RPMI8226 (cell line): ENCODE measurements around the gene LYPD5.
"Not testable (repeated sequence)": the region's sequence is repeated elsewhere in the genome, so short reads cannot be mapped to it uniquely, and the experiment has no call there.

ENCODE experiments used
- DNase-seq: peaks from one replicate; pipeline ENCODE4 v3.0.0-alpha.2; 2015

The LYPD5 gene, protein sequence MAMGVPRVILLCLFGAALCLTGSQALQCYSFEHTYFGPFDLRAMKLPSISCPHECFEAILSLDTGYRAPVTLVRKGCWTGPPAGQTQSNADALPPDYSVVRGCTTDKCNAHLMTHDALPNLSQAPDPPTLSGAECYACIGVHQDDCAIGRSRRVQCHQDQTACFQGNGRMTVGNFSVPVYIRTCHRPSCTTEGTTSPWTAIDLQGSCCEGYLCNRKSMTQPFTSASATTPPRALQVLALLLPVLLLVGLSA

DNA sequence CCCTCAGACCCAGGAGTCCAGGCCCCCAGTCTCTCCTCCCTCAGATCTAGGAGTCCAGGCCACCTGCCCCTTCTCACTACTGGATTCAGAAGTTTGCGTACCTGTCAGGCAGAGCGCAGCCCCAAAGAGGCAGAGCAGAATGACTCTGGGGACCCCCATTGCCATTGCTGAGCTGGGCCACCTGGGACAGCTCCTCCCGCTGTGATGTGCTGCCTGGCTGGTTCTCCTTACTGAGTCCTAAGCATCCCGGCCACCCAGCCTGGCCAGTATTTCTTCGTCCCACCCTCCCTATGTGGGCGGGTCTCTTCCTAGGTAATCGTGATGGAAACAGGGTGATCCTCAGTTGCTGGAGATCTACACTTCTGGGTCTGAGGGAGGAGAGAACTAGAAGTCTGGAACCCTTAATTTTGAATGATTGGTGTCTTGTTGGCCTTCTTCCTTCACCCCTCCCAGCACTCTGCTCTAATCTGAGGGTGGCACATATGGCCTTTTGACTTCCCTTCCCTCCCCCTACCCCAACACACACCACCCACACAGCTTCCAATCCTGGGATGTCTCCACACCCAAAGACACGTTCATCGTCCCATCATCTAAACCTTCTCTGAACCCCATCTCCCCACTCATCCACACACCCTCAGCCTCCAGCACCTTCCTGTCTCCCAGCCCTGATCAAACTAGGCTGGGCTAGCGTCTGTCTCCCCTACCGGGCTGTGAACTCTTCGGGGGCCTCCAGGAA, at the start of gene LYPD5:
TSS of gene LYPD5 (minus strand) at position 232 of the 736 bp plus-strand sequence. CDS start at position 165, 67 bp downstream.
- no peak for DNase-seq

DNA sequence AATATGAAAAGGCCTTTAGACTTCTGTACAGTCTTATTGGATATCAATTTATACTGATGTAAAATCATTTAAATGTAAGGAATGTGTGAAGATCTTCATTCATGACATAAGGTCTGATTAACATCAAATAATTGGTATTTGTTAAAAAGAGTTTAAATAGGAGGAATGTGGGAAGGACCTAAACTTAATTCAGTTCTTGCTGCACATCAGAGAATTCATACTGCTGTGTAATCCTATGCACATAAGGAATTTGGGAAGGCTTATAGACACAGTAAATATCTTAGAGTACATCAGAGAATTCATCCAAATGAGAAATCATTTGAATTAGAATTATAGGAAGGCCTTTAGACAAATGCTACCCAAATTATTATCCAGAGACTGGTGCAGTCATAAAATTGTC, 46.6 kb upstream of the LYPD5 start:
- no peak for DNase-seq

GRCh38 chr19:43847884-43848283, 45.6 kb upstream of the LYPD5 start:
- DNase-seq, result no peak

- no peak for DNase-seq
Observed at GRCh38 chr19:43847246-43847645, 45.0 kb upstream of the LYPD5 start.

DNA sequence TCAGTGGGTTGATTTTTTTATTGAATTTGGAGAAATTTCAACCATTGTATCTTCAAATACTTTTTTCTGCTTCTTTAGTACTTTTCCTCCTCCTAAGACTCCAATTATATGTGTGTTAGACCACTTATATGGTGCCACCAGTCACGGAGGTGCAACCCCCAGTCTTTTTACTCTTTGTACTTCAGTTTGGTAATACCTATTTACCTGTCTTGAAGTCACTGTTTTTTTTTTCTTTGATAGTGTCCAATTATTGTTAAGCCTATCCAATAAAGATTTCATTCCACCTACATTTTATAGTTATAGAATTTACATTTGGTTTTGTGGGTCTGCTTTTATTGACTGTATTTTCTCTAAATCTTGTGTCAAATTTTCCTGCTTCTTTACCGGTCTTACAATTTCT, 39.8 kb upstream of the LYPD5 start:
- no peak for DNase-seq

DNA sequence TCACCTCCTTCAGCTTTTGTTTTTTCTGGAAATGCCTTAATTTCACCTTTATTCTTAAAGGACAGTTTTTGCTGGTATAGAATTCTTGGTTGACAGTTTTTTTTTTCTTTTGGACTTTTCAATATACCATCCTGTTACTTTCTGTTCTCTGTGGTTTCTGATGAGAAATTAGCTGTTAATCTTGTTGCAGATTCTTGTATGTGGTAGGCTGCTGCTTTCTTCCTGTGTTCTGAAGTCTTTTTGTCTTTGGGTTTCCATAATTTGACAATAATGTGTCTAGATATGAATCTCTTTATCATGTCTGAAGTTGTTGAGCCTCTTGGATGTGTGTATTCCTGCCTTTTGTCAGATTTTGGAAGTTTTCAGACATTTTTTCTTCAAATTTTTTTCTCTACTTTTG, 36.9 kb upstream of the LYPD5 start:
- no peak for DNase-seq

DNA sequence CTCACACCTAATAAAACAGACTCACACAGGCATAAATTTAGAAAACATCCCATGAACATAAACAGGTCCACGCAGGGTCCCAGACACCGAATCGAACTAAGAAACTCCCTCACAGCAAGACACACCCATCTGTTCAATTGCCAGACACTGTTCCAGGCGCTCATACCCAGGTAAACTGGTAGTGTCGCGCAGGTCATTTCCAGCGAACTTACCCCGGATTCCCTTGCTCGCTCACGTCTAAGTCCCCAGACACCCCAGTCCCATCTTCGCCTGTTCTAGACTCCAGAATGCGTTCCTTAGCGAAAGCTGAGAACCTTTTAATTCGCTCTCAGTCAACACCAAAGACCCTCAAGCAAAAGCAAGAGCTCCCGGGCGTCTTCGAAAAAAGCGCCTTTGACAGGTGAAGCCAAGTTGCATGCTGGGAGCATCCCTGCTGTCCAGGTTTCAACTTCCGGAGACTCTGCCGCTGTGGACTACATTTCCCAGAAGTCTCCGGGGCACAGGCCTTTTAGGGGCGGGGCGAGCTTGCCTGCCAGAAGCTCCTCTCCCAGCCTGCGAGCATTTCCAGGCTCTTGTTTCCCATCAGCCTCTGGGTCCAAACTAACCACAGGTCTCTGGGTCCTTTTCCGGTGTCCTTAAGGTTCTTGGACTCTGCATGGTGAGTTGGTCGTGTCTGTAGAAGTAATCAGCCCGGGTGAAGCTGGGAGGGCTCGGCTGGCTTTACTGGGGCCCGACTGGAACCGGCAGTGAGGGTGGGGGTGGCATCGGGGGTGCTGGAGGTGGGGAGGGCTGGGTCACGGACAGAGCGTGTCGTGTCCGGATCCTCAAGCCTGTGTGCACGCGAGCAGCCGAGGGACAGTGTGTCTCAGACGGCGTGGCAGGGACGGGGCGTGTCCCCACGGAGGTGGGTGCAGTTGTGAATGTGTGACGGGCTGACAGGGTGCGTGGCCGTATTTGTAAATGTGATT, 24.8 kb upstream of the LYPD5 start, which contains the start of gene ZNF283:
TSS of gene ZNF283 (plus strand) at position 535 of the 968 bp plus-strand sequence. CDS start 6,184 bp downstream, outside the sequence.
- peak; percentile 85 for DNase-seq

DNA sequence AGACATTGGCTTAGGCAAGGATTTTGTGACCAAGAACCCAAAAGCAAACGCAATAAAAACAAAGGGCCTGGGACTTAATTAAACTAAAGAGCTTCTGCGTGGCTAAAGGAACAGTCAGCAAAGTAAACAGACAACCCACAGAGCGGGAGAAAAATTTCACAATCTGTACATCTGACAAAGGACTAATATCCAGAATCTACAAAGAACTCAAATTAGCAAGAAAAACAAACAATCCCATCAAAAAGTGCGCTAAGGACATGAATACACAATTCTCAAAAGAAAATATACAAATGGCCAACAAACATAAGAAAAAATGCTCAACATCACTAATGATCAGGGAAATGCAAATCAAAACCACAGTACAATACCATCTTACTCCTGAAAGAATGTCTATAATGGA, 22.3 kb upstream of the LYPD5 start:
- not testable (repeated sequence) for DNase-seq

DNA sequence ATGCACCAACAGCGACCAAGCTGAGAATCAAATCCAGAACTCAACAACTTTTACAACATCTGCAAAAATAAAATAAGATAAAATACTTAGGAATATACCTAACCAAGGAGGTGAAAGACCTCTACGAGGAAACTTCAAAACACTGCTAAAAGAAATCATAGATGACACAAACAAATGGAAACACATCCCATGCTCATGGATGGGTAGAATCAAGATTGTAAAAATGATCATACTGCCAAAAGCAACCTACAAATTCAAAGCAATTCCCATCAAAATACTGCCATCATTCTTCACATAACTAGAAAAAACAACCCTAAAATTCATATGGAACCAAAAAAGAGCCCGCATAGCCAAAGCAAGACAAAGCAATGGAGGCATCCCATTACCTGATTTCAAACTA, 21.6 kb upstream of the LYPD5 start:
- DNase-seq, result not testable (repeated sequence)

- DNase-seq, result no peak
Observed at GRCh38 chr19:43820884-43821215, 18.6 kb upstream of the LYPD5 start.

- no peak for DNase-seq
Observed at GRCh38 chr19:43820098-43820883, 18.0 kb upstream of the LYPD5 start.

GRCh38 chr19:43818500-43818899, 16.3 kb upstream of the LYPD5 start:
- DNase-seq, result no peak

DNA sequence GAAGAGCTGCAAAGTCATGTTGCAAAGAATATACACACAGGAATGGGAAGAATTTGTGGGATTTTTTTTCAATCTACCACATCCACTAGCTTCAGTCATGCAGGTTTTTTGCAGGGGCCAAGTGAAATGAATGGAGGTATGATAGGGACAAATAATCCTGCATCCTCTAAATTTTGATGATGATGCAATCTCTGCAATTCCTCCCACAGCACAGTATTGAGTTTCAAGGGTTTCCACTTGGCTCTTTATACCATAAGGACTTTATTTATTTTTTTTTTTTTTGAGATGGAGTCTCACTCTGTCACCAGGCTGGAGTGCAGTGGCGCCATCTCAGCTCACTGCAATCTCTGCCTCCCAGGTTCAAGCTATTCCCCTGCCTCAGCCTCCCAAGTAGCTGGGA, 15.2 kb upstream of the LYPD5 start:
- DNase-seq, result not testable (repeated sequence)

GRCh38 chr19:43814663-43815352, 12.6 kb upstream of the LYPD5 start:
- no peak for DNase-seq

DNA sequence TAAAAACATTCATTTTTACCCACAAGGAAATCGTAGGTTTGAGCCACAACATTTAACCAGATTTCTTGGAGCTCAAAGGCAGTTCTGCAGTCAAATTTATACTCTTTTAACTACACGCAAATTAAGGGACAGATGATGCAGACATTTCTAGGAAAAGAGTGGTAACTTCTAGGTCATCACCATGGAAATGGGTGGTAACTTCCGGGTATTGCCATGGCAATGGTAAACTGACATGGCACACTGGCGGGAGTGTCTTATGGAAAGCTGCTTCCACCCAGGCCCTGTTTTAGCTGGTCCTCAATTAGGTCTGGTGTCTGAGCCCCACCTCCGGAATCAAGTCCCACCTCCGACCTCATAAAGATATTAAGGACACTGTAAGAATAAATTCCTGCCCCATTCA, 10.4 kb upstream of the LYPD5 start:
- DNase-seq, result no peak

- DNase-seq, result no peak
Observed at GRCh38 chr19:43812259-43812658, 10.0 kb upstream of the LYPD5 start.

DNA sequence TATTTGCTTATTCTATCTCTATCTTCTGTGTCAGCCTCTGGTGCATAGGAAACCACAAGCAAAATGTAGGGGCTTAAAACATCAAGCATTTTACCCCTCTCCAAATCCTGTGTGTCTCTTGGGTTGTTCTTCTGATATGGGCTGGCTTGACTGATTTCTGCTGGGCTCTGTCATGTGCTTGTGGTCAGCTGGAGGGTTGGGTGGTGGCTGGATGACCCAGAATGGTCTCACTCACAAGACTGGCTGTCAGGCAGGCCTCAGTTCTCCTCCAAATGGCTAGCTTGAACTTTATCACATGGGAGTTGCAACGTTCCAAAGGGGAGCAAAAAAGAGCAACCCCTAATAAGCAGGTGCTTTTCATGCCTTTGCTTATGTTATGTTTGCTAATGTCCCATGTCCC, 9.6 kb upstream of the LYPD5 start:
- DNase-seq, result no peak

DNA sequence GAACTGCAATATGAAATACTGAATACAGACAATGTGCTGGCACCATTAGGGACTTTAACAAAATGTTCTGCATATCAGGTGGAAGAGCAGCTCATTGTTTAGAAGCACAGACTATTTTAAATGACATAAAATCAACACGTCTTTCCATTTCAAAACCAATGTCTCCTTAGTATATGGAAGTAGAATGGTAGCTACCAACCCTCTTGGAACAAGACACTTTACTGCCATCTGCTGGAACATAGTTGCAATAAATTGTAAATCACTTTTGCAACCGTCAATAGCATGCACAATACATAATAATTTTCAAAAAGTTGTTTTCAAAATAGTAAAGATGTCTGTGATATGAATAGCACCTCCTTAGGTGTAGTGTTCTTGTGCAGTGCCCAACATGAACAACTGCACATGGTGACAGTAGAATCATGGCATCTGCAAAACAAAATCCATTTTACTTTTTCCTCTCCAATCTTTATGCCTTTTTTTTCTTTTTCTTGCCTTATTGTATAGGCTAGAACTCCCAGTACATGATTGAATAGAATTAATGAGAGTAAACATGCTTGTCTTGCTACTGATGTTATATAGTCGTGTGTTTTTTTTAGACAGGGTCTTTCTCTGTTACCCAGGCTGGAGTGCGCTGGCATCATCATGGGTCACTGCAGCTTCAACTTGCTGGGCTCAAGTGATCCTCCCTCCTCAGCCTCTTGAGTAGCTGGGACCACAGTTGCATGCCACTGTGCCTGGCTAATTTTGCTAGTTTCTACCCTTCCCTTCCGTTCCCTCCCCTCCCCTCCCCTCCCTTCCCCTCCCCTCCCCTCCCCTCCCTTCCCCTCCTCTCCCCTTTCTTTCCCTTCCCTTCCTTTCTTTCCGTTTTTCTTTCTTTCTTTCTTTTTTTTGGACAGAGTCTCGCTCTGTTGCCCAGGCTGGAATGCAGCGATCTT, 7.8 kb upstream of the LYPD5 start:
- peak; percentile 57 for DNase-seq

- DNase-seq, result no peak
Observed at GRCh38 chr19:43807651-43808050, 5.4 kb upstream of the LYPD5 start.

DNA sequence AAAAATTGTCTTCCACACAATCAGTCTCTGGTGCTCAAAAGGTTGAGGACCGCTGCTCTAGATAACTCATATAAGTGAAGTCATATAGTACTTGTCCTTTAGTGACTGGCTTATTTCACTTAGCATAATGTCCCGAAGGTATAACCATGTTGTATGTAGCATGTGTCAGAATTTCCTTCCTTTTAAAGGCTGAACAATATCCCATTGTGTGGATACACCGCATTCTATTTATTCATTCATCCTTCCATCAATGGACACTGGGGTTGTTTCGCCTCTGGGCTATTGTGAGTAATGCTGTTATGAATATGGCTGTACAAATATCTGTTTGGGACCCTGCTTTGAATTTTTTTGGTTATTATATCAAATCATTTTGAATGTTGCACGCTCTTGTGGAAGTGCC, 4.6 kb upstream of the LYPD5 start:
- DNase-seq, result no peak

DNA sequence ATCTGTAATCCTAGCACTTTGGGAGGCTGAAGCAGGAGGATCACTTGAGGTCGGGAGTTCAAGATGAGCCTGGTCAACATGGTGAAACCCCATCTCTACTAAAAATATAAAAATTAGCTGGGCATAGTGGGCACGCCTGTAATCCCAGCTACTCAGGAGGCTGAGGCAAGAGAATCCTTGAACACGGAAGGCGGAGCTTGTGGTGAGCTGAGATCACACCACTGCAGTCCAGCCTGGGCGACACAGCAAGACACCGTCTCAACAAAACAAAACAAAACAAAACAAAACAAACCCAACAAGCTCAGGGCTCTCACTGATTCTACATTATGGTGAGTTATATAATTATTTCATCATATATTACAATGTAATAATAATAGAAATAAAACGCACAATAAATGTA, 4.2 kb upstream of the LYPD5 start:
- not testable (repeated sequence) for DNase-seq
